Endothelial cell of umbilical vein (primary cell): ENCODE data around the gene RPIA.
"Not testable (repeated sequence)": the region's sequence is repeated elsewhere in the genome, so short reads cannot be mapped to it uniquely, and the experiment has no call there.

Experiments used
- EZH2 ChIP-seq: IDR thresholded peaks from 2 replicates; pipeline ENCODE4 v1.6.1; 2012; ENCODE audit warnings: borderline replicate concordance, low read depth, mild to moderate bottlenecking, moderate library complexity, low read length, inconsistent platforms; ENCODE audit not compliant: severe bottlenecking
- TF ChIP-seq, protein P1 (sequence below), 2 donors: IDR thresholded peaks; 1 replicate in 1 of 2; 2 replicates in 1 of 2; pipeline ENCODE4 v1.5.1; 2011; ENCODE audit warnings: low read length in 2 of 2, mild to moderate bottlenecking in 2 of 2, moderate library complexity in 2 of 2, control low read depth in 1 of 2, inconsistent platforms in 1 of 2, low read depth in 1 of 2; ENCODE audit not compliant: insufficient read depth in 1 of 2; ENCODE audit errors: extremely low read depth in 1 of 2

DNA sequence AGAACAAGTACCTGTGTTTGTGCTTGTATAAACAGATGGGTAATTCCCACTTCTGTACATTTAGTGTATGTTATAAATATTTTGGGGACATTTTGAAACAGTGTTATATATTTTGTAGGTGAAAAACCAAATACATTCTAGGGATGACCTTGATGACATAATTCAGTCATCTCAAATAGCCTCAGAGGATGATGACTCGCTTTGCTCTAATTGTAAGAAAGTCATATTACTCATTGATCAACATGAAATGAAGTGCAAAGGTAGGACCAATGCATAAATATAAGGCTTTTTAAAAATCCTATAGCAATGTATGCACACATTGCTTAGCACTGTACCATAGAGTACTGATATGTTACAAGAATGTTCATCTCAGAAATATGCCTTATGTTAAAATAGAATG, 105.7 kb downstream of the RPIA start:
- TF ChIP-seq, protein P1, sequence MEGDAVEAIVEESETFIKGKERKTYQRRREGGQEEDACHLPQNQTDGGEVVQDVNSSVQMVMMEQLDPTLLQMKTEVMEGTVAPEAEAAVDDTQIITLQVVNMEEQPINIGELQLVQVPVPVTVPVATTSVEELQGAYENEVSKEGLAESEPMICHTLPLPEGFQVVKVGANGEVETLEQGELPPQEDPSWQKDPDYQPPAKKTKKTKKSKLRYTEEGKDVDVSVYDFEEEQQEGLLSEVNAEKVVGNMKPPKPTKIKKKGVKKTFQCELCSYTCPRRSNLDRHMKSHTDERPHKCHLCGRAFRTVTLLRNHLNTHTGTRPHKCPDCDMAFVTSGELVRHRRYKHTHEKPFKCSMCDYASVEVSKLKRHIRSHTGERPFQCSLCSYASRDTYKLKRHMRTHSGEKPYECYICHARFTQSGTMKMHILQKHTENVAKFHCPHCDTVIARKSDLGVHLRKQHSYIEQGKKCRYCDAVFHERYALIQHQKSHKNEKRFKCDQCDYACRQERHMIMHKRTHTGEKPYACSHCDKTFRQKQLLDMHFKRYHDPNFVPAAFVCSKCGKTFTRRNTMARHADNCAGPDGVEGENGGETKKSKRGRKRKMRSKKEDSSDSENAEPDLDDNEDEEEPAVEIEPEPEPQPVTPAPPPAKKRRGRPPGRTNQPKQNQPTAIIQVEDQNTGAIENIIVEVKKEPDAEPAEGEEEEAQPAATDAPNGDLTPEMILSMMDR (IDR thresholded peaks at IDR 0.05; ENCODE audit: extremely low read depth in 1 of 2, insufficient read depth in 1 of 2, low read depth in 1 of 2, low read length in 2 of 2), result not testable (repeated sequence)
- TF ChIP-seq EZH2, result not testable (repeated sequence)
